Measurements from ENCODE around the gene JAK3. TPM values are rescaled to one million over a fixed set of nuclear protein-coding genes. Genes with fewer than 3 reads are reported as not detected.

Gene JAK3
- total and polyA plus RNA-seq, 4 donors: 0.87 to 7.1 (median 3.0) TPM

DNA sequence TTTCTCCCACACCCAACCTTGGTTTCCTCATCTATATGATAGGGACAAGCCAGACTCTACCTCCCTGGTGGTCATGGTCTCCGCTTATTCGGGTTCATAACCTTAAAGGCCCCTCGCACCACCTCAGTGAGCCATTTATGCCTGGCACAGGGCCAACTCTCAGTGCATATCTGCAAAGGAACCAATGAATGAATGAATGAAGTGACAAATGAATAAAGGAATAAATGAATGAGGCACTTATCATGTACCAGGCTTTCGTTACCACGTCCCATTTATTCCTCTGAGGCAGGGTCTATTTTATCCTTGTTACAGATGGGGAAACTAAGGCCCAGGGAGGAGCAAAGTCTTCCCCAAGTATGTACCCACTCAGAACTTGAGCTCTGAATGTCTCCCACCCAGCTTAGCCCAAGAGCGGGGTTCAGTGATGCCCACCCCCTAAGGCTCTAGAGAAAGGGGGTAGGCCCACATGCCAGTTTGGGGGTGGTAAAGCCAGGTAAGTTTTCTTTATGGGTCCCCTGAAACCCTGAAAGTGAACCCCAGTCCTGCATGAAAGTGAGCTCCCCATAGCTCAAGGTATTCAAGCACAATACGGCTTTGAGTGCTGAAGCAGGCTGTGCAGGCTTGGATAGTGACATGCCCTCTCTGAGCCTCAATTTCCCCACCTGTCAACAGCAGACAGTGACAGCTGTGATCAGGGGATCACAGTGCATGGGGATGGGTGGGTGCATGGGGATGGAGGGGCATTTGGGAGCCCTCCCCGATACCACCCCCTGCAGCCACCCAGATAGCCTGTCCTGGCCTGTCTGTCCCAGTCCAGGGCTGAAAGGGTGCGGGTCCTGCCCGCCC lies 23.5 kb upstream of the JAK3 start:
- TF ChIP-seq MAX (IDR thresholded peaks at IDR 0.05): no peak
- no peak for TF ChIP-seq RAD21 (IDR thresholded peaks at IDR 0.05)
- TF ChIP-seq CTCF (IDR thresholded peaks at IDR 0.05; ENCODE audit: low read depth, low read length, missing input control): no peak
- TF ChIP-seq YY1 (IDR thresholded peaks at IDR 0.05): no peak
- TF ChIP-seq ATF3 (IDR thresholded peaks at IDR 0.05): no peak
- TF ChIP-seq HNF4A (conservative IDR thresholded peaks at IDR 0.05): no peak
- TF ChIP-seq FOXA1 (IDR thresholded peaks at IDR 0.05): no peak
- no peak for TF ChIP-seq TAF1 (conservative IDR thresholded peaks at IDR 0.05)
- no peak for TF ChIP-seq SP1 (IDR thresholded peaks at IDR 0.05)
- TF ChIP-seq, protein P1, sequence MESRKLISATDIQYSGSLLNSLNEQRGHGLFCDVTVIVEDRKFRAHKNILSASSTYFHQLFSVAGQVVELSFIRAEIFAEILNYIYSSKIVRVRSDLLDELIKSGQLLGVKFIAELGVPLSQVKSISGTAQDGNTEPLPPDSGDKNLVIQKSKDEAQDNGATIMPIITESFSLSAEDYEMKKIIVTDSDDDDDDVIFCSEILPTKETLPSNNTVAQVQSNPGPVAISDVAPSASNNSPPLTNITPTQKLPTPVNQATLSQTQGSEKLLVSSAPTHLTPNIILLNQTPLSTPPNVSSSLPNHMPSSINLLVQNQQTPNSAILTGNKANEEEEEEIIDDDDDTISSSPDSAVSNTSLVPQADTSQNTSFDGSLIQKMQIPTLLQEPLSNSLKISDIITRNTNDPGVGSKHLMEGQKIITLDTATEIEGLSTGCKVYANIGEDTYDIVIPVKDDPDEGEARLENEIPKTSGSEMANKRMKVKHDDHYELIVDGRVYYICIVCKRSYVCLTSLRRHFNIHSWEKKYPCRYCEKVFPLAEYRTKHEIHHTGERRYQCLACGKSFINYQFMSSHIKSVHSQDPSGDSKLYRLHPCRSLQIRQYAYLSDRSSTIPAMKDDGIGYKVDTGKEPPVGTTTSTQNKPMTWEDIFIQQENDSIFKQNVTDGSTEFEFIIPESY (IDR thresholded peaks at IDR 0.05): no peak
- no peak for TF ChIP-seq EGR1 (IDR thresholded peaks at IDR 0.05; ENCODE audit: low read depth in 2 of 2)
- no peak for TF ChIP-seq REST (IDR thresholded peaks at IDR 0.05)
- no peak for TF ChIP-seq RXRA (IDR thresholded peaks at IDR 0.05)
- no peak for TF ChIP-seq FOXA2 (IDR thresholded peaks at IDR 0.05)
- TF ChIP-seq NR2F2 (IDR thresholded peaks at IDR 0.05): no peak
- no peak for TF ChIP-seq HNF4G (IDR thresholded peaks at IDR 0.05)
- no peak for TF ChIP-seq JUND (IDR thresholded peaks at IDR 0.05)
- TF ChIP-seq GABPA (IDR thresholded peaks at IDR 0.05 in 1 of 2, conservative IDR thresholded peaks at IDR 0.05 in 1 of 2): no peak
- 60% methylated on average over 10 of the region's 10 CpGs for WGBS
- DNase-seq (ENCODE audit: low spot score): no peak
- Histone ChIP-seq H3K4me3 (ENCODE audit: low read depth in 1 of 3, low read length in 3 of 3) (no peak overlapping the region), H3K9ac (ENCODE audit: low read depth in 1 of 2, low read length in 2 of 2) (no peak overlapping the region), H3K4me1 (ENCODE audit: control insufficient read depth in 4 of 4, insufficient read depth in 4 of 4, low read length in 3 of 4) (peaks cover 0 to 2% (median 0%) of the 10 kb centered on the region in 4 donors), H3K36me3 (ENCODE audit: control insufficient read depth in 4 of 4, insufficient read depth in 3 of 4, low read depth in 1 of 4, low read length in 3 of 4) (no peaks in the 10 kb centered on the region), H3K27me3 (ENCODE audit: control insufficient read depth in 4 of 4, insufficient read depth in 4 of 4, low read length in 3 of 4) (peaks cover 5 to 11% (median 7%) of the 10 kb centered on the region in 4 donors), H3K27ac (ENCODE audit: low read depth in 1 of 2, low read length in 2 of 2) (no peak overlapping the region), H3K9me3 (ENCODE audit: control insufficient read depth in 4 of 4, low read length in 3 of 4) (no peaks in the 10 kb centered on the region)
